Measurements from ENCODE around the gene PEX13. TPM values are rescaled to one million over a fixed set of nuclear protein-coding genes. Genes with fewer than 3 reads are reported as not detected.
"Not testable (repeated sequence)": the region's sequence is repeated elsewhere in the genome, so short reads cannot be mapped to it uniquely, and the experiment has no call there.

PEX13 gene
- total RNA-seq, 1 experiment from 2014 or later: 20.4 TPM

GRCh38 chr2:61023670-61024069 is 6.2 kb downstream of the PEX13 start (continued):
- TF ChIP-seq AFF4 (CRISPR knock-in tag; IDR thresholded peaks at IDR 0.05; ENCODE audit: borderline replicate concordance): no peak

- H3K27ac Mint-ChIP-seq: no peak overlapping the region
- peaks cover 33% of the 10 kb centered on the region for H3K36me3 Mint-ChIP-seq
- no peaks in the 10 kb centered on the region for H3K27me3 Mint-ChIP-seq (ENCODE audit: low read depth)
- ATAC-seq (no peak), DNase-seq (ENCODE audit: low spot score) (no peak)
- POLR2A ChIA-PET: no interaction called here
- TF ChIP-seq E2F5 (CRISPR knock-in tag; IDR thresholded peaks at IDR 0.05) (no peak), ZNF532 (CRISPR knock-in tag; IDR thresholded peaks at IDR 0.05; ENCODE audit: borderline replicate concordance) (no peak), AR (CRISPR knock-in tag; IDR thresholded peaks at IDR 0.05) (no peak)
- no peak overlapping the region for H3K4me3 Mint-ChIP-seq
- peaks cover 4% of the 10 kb centered on the region for H3K9me3 Mint-ChIP-seq
- CTCF ChIA-PET: no interaction called here
- H3K4me1 Mint-ChIP-seq: no peaks in the 10 kb centered on the region
Measured at GRCh38 chr2:61029533-61029932, 12.0 kb downstream of the PEX13 start.

- H3K27ac Mint-ChIP-seq; CTCF ChIA-PET; H3K4me1 Mint-ChIP-seq; DNase-seq (ENCODE audit: low spot score); ATAC-seq; H3K4me3 Mint-ChIP-seq; POLR2A ChIA-PET: not testable (repeated sequence)
- Mint-ChIP-seq H3K9me3 (peaks cover 53% of the 10 kb centered on the region), H3K27me3 (ENCODE audit: low read depth) (peaks cover 20% of the 10 kb centered on the region), H3K36me3 (peaks cover 84% of the 10 kb centered on the region)
Measured at GRCh38 chr2:61034592-61034991, 17.1 kb downstream of the PEX13 start.

- H3K4me1 Mint-ChIP-seq; CTCF ChIA-PET; H3K27ac Mint-ChIP-seq; POLR2A ChIA-PET; ATAC-seq; DNase-seq (ENCODE audit: low spot score); H3K4me3 Mint-ChIP-seq: not testable (repeated sequence)
- Mint-ChIP-seq H3K36me3 (peaks cover 82% of the 10 kb centered on the region), H3K27me3 (ENCODE audit: low read depth) (peaks cover 20% of the 10 kb centered on the region), H3K9me3 (peaks cover 56% of the 10 kb centered on the region)
Measured at GRCh38 chr2:61036643-61037042, 19.1 kb downstream of the PEX13 start.

All from WTC11 (cell line).